GM03348 (cell line): ENCODE results near the gene LGALS13.
"Not testable (repeated sequence)": the region's sequence is repeated elsewhere in the genome, so short reads cannot be mapped to it uniquely, and the experiment has no call there.

Source experiments
- DNase-seq: peaks from one replicate; pipeline ENCODE4 v3.0.0; 2012; ENCODE audit warnings: low spot score

The LGALS13 gene

DNA sequence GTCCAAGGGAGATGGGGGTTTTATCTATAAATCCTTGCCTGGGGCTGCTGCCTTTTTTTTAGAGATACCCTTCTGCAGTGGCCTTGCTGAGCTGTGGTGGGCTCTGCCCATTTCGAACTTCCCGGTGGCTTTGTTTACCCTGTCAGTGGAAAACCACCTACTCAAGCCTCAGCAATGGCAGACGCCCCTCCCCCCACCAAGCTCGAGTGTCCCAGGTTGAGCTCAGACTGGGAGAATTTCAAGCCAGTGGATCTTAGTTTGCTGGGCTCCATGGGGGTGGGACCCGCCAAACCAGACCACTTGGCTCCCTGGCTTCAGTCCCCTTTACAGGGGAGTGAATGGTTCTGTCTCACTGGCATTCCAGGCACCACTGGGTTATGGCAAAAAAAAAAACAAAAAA is 21.6 kb downstream of the LGALS13 start:
- no peak for DNase-seq

DNA sequence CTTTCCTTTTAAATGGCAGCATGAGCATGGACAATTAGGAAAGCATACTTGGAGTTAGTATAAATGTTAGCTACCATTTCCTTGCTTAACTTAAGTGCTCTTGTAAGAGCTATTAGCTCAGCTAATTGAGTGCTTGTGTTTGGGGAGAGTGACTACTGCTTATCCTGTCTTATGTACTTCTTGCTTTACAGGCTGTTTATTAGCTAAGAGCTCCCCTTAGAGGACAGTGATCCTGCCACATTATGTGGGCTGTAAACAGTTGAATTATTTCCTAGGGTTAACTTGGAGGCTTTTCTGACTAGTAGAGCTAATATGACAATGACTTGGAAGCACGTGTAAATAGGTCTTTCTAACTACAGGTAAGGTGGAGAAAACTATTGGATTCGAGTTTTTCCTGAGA is 25.3 kb downstream of the LGALS13 start:
- DNase-seq: not testable (repeated sequence)

DNA sequence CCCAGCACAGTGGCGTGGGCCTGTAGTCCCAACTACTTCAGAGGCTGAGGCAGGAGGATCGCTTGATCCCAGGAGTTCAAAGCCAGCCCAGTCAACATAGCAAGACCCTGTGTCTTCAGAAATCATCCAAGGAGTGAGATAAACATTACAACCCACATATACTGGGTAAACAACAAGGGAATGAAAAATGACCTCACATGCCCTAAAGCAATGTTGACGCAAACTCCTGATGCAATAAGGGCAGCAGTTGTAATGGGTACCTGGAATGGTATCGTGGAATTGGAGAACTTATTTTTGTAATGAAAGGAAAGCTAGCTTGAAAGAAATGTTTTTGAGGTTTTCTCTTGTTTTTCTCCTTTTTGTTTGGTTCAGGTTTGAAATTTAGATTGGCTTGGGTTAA is 28.9 kb downstream of the LGALS13 start:
- no peak for DNase-seq

DNA sequence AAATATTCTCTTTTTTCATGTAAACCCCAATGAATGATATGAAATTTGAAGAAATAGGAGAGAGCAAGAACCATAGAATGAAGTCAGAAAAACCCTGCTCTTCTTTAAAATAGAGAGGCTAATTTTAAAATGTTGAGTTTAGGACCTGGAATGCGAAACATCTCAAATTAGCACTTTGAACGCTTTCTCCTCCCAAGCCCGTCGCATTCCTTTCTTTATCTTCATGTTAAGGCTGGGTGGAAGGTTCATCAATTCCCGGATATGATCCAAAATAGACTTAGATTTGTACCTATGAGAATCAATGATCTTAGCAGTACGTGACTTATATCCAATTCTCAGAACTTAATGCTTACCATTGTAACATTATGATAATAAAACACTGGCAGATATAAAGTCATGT is 29.3 kb downstream of the LGALS13 start:
- DNase-seq: no peak

DNA sequence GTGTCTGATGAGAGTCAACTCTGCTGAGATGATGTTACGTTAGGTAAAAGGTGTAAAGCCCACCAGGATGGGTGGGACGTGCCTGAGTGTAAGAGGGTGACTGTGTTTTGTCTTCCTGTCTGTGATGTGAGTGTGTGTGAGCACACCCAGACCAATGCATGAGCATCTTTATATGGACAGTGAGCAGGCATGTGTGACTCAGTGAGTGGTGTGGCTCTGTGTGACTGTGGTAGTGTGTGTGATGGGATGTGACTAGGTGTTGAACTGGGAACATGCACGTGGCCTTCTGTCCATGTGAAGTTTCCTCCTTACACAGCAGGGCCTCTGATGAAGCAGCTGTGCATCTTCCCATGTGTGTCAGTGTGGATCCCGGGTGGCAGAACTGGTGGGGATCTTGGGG is 35.6 kb downstream of the LGALS13 start:
- DNase-seq: no peak

DNA sequence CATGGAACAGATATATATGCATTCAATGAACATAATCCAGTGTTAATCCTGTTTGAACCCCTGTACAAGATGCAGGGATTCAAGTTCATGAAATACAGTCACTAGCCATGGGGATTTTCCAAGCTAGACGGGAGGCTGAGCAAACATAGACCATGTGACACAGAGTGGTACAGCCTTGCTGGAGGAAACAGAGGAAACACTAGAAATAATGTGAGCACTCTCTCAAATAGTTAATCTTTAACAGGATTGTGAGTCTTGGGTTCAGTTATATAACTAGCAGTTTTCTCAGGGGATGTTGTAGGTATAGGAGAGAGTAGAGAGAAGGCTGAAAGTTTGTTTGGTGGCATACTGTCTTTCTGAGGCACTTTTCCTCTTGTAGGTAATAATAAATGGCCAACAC is 39.4 kb downstream of the LGALS13 start:
- no peak for DNase-seq

DNA sequence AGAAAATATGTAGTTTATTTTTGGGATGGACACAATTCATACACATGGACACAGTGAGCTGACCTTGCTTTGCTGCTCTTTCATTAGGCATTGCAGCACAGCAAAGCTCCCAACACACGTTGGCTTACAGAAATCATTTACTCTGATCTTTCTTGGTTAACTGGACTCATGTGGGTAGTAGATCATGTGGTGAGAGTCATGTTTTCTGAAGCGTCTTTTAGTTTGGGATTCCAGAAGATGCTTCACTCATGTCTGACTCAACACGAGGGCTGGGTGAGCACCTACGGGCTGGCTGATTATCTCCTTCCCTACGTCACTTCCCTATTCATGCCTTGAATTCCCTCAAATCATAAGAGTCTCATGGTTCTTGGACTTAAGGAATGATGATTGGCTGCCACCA is 41.3 kb downstream of the LGALS13 start:
- DNase-seq: no peak

DNA sequence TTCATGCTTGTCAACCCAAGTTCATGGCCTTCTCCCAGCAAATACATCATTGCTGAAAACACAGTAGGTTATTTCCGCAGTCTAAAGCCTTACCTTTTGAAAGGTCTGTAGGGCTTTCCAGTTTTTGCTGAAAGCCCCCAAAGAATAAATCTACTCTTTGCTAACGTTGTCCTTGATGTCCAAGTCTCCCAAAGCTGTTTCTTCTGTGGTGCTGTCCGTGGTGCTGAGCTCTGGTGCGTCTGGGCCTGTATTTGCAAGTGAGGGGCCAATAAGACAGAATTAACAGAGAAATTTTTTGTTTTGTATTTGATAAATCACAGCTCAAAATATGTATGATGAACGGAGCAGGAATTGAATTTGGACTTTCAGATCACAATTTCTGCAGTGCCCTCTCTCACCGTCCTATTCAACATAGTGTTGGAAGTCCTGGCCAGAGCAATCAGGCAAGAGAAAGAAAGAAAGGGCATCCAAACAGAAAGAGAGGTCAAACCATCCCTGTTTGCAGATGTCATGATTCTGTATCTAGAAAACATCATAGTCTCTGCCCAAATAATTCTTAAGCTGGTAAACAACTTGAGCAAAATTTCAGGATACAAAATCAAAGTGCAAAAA is 43.6 kb downstream of the LGALS13 start:
- DNase-seq: peak; percentile 5

DNA sequence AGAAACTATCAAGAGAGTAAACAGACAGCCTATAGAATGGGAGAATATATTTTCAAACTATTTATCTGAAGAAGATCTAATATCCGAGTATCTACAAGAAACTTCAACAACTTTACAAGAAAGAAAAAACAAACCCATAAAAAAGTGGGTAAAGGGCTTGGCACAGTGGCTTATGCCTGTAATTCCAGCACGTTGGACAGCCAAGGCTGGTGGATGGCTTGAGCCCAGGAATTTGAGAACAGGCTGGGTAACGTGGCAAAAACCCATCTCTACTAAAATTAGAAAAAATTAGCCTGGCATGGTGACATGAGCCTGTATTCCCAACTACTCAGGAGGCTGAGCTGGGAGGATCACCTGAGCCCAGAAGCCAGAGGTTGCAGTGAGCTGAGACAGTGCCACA is 45.6 kb downstream of the LGALS13 start:
- DNase-seq: no peak

DNA sequence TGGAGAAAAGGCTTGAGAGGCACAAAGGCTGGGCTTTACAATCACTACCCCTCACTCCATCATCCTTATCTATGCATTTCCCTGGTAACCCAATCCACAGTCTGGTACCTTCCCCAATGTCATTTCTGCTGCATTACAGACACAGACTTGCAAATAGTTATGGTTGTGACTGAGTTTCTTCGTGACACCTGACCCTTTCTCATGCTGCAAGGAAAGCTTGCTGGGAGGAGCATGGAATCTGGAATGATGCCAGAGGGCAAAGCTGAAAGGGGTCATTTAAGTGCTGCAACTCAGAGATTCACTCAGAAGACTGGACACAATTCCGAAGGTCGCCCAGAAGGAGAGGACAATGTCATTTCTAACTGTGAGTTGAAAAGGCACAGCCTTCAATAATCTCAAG is 53.3 kb downstream of the LGALS13 start, which contains the start of gene LGALS16:
LGALS16 (plus strand) TSS at position 301 of the 400 bp plus-strand sequence; CDS start at position 350, 49 bp downstream.
- DNase-seq: no peak
